Measurements from ENCODE around the gene GPR160.

GRCh38 chr3:170027233-170028102 lies 10.3 kb upstream of the GPR160 start:
- TF ChIP-seq POLR2AphosphoS5 (IDR thresholded peaks at IDR 0.05) (no peak), CTCF (IDR thresholded peaks at IDR 0.05) (no peak), POLR2A (IDR thresholded peaks at IDR 0.05) (no peak)

Data from transverse colon (tissue), 4 donors.